HepG2 (cell line): Measurements from ENCODE around the gene FYB2. TPM values are rescaled to one million over a fixed set of nuclear protein-coding genes. Genes with fewer than 3 reads are reported as not detected.
A peak's percentile ranks its signal among the peaks of the same experiment; 100 is the strongest.

ENCODE experiments used
- AKAP8 ChIP-seq: sonication (generic); formaldehyde crosslinking; IDR thresholded peaks from 2 replicates; pipeline ENCODE4 v1.5.1; 2020; ENCODE audit warnings: mild to moderate bottlenecking, missing genetic modification reagents
- BATF2 ChIP-seq: sonication (generic); formaldehyde crosslinking; IDR thresholded peaks from 2 replicates; pipeline ENCODE4 v1.8.0; 2022; ENCODE audit warnings: mild to moderate bottlenecking, missing genetic modification reagents, moderate library complexity
- CCDC6 ChIP-seq: sonication (generic); formaldehyde crosslinking; IDR thresholded peaks from 2 replicates; pipeline ENCODE4 v1.8.1; 2022; ENCODE audit warnings: mild to moderate bottlenecking, missing genetic modification reagents, moderate library complexity
- EZH2 ChIP-seq: conservative IDR thresholded peaks from 2 replicates; pipeline ENCODE4 v1.6.1; 2012; ENCODE audit warnings: mild to moderate bottlenecking, low read depth, low read length, moderate library complexity
- FOSL2 ChIP-seq: sonication (generic); formaldehyde crosslinking; IDR thresholded peaks from 2 replicates; pipeline ENCODE4 v1.4.0; 2020; ENCODE audit warnings: missing genetic modification reagents
- HDAC1 ChIP-seq: sonication (generic); formaldehyde crosslinking; IDR thresholded peaks from 2 replicates; pipeline ENCODE4 v1.5.1; 2020; ENCODE audit warnings: mild to moderate bottlenecking, missing genetic modification reagents
- IKZF1 ChIP-seq: fragments of 450-650 bp; IDR thresholded peaks from 2 replicates; pipeline ENCODE4 v1.7.1; 2016
- IKZF5 ChIP-seq: IDR thresholded peaks from 2 replicates; pipeline ENCODE4 v1.6.1; 2018; ENCODE audit warnings: missing genetic modification reagents, mild to moderate bottlenecking, missing compliant biosample characterization
- PLSCR1 ChIP-seq: sonication (generic); formaldehyde crosslinking; IDR thresholded peaks from 2 replicates; pipeline ENCODE4 v1.5.0; 2020; ENCODE audit warnings: missing genetic modification reagents, mild to moderate bottlenecking, borderline replicate concordance
- SAP130 ChIP-seq: IDR thresholded peaks from 2 replicates; pipeline ENCODE4 v1.6.1; 2016; ENCODE audit warnings: low read depth
- SUZ12 ChIP-seq: fragments of 150-350 bp; IDR thresholded peaks from 2 replicates; pipeline ENCODE4 v1.6.1; 2014; ENCODE audit warnings: low read depth, low read length
- YEATS4 ChIP-seq: sonication (generic); formaldehyde crosslinking; IDR thresholded peaks from 2 replicates; pipeline ENCODE4 v1.4.0; 2020; ENCODE audit warnings: missing genetic modification reagents, borderline replicate concordance
- ZC3H4 ChIP-seq: sonication (generic); formaldehyde crosslinking; IDR thresholded peaks from 2 replicates; pipeline ENCODE4 v1.4.0; 2020; ENCODE audit warnings: missing genetic modification reagents, borderline replicate concordance
- ZFY ChIP-seq: sonication (generic); formaldehyde crosslinking; IDR thresholded peaks from 2 replicates; pipeline ENCODE4 v1.4.0; 2020; ENCODE audit warnings: missing genetic modification reagents
- ZNF547 ChIP-seq: sonication (generic); formaldehyde crosslinking; IDR thresholded peaks from 2 replicates; pipeline ENCODE4 v1.5.1; 2020; ENCODE audit warnings: mild to moderate bottlenecking, missing genetic modification reagents
- ZNF619 ChIP-seq: sonication (generic); formaldehyde crosslinking; IDR thresholded peaks from 2 replicates; pipeline ENCODE4 v1.4.0; 2020; ENCODE audit warnings: mild to moderate bottlenecking, missing genetic modification reagents
- ZNF746 ChIP-seq: sonication (generic); formaldehyde crosslinking; IDR thresholded peaks from 2 replicates; pipeline ENCODE4 v1.8.0; 2022; ENCODE audit warnings: mild to moderate bottlenecking, missing genetic modification reagents
- polyA plus RNA-seq, 8 experiments: library from polyadenylated mRNA; depleted of rRNA in 3 of 8; stranded (reverse) in 7 of 8; unstranded in 1 of 8; fragments of >200 nt; fragmentation: Illumina TruSeq in 4 of 8; extraction: Trizol in 4 of 8; gene quantifications; 2 replicates each; pipeline versions ENCODE4 v1.2.1 to v1.2.3, GENCODE V29; 2011 to 2016; ENCODE audit warnings: low read depth in 4 of 8, missing spikeins in 1 of 8, mixed read lengths in 1 of 8; ENCODE audit not compliant: insufficient read depth in 1 of 8
- total RNA-seq, 5 experiments: library from RNA; depleted of rRNA; stranded (reverse); fragments of >200 nt; fragmentation: Illumina TruSeq; extraction: Trizol; gene quantifications; 2 replicates each; pipeline ENCODE4 v1.2.3, GENCODE V29; 2016; ENCODE audit warnings: low read depth in 1 of 5
- TF ChIP-seq, protein P1 (sequence below): sonication (generic); formaldehyde crosslinking; IDR thresholded peaks from 2 replicates; pipeline ENCODE4 v1.4.0; 2020; ENCODE audit warnings: missing genetic modification reagents, mild to moderate bottlenecking, borderline replicate concordance
- TF ChIP-seq, protein P2 (sequence below): sonication (generic); formaldehyde crosslinking; IDR thresholded peaks from 2 replicates; pipeline ENCODE4 v1.5.0; 2020; ENCODE audit warnings: missing genetic modification reagents
- TF ChIP-seq, protein P3 (sequence below): sonication (generic); formaldehyde crosslinking; IDR thresholded peaks from 2 replicates; pipeline ENCODE4 v1.9.0; 2021; ENCODE audit warnings: missing genetic modification reagents, borderline replicate concordance

FYB2 gene
- total and polyA plus RNA-seq, 2 of the 13 experiments (the other 11 are each of a cell fraction or from before 2014, with no cell fraction given), result 1.2 to 2.7 TPM

DNA sequence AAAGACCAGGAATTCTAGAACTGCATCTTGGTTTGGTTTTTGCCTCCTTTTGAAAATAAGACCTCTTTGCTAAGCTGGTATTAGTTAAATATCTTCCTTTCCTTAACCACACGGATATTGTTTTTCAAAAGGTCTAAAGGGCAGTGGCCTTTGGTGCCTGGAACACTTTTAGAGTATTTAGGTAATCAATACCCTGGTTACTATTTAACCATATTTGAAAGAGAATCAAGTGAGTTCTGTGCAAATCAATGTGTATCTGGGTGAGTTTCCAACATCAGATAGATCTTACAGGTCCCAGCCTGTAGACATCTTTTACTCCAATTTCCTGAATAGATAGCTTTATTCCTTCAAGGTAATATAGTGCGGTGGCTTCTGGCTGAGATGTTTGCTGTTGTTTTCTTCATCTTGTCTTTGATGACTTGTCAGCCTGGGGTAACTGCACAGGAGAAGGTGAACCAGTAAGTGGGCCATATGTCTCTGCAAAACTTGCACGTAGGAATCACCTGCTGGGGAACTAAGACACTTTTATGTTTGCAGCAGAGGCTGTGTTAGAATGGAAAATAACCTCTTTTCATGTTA, 35.4 kb upstream of the FYB2 start, which contains the start of gene C8A (continued):
- TF ChIP-seq, protein P1, sequence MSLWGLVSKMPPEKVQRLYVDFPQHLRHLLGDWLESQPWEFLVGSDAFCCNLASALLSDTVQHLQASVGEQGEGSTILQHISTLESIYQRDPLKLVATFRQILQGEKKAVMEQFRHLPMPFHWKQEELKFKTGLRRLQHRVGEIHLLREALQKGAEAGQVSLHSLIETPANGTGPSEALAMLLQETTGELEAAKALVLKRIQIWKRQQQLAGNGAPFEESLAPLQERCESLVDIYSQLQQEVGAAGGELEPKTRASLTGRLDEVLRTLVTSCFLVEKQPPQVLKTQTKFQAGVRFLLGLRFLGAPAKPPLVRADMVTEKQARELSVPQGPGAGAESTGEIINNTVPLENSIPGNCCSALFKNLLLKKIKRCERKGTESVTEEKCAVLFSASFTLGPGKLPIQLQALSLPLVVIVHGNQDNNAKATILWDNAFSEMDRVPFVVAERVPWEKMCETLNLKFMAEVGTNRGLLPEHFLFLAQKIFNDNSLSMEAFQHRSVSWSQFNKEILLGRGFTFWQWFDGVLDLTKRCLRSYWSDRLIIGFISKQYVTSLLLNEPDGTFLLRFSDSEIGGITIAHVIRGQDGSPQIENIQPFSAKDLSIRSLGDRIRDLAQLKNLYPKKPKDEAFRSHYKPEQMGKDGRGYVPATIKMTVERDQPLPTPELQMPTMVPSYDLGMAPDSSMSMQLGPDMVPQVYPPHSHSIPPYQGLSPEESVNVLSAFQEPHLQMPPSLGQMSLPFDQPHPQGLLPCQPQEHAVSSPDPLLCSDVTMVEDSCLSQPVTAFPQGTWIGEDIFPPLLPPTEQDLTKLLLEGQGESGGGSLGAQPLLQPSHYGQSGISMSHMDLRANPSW (CRISPR knock-in tag), result peak; percentile 73; the same call in 1 of the 2 replicates
- TF ChIP-seq PLSCR1 (CRISPR knock-in tag) (no peak), AKAP8 (CRISPR knock-in tag) (no peak), ZFY (0 out of 2 replicates have a peak, but pooled peaks have one; percentile 19), YEATS4 (CRISPR knock-in tag) (no peak; the same call in 1 of the 2 replicates), ZNF746 (CRISPR knock-in tag) (no peak; the same call in 1 of the 2 replicates), CCDC6 (CRISPR knock-in tag) (no peak), IKZF5 (CRISPR knock-in tag) (peak; percentile 28; the same call in 1 of the 2 replicates), BATF2 (CRISPR knock-in tag) (no peak), SAP130 (CRISPR knock-in tag) (peak; percentile 75), EZH2 (no peak), IKZF1 (no peak), FOSL2 (CRISPR knock-in tag) (0 out of 2 replicates have a peak, but pooled peaks have one; percentile 7), HDAC1 (CRISPR knock-in tag) (peak; percentile 76), ZNF619 (CRISPR knock-in tag) (no peak), ZC3H4 (CRISPR knock-in tag) (no peak), SUZ12 (no peak), ZNF547 (CRISPR knock-in tag) (no peak; the same call in 1 of the 2 replicates)
- TF ChIP-seq, protein P2, sequence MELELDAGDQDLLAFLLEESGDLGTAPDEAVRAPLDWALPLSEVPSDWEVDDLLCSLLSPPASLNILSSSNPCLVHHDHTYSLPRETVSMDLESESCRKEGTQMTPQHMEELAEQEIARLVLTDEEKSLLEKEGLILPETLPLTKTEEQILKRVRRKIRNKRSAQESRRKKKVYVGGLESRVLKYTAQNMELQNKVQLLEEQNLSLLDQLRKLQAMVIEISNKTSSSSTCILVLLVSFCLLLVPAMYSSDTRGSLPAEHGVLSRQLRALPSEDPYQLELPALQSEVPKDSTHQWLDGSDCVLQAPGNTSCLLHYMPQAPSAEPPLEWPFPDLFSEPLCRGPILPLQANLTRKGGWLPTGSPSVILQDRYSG, result 0 out of 2 replicates have a peak, but pooled peaks have one; percentile 12
- TF ChIP-seq, protein P3, sequence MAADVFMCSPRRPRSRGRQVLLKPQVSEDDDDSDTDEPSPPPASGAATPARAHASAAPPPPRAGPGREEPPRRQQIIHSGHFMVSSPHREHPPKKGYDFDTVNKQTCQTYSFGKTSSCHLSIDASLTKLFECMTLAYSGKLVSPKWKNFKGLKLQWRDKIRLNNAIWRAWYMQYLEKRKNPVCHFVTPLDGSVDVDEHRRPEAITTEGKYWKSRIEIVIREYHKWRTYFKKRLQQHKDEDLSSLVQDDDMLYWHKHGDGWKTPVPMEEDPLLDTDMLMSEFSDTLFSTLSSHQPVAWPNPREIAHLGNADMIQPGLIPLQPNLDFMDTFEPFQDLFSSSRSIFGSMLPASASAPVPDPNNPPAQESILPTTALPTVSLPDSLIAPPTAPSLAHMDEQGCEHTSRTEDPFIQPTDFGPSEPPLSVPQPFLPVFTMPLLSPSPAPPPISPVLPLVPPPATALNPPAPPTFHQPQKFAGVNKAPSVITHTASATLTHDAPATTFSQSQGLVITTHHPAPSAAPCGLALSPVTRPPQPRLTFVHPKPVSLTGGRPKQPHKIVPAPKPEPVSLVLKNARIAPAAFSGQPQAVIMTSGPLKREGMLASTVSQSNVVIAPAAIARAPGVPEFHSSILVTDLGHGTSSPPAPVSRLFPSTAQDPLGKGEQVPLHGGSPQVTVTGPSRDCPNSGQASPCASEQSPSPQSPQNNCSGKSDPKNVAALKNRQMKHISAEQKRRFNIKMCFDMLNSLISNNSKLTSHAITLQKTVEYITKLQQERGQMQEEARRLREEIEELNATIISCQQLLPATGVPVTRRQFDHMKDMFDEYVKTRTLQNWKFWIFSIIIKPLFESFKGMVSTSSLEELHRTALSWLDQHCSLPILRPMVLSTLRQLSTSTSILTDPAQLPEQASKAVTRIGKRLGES, result no peak
